GM18517 (cell line): ENCODE measurements around the gene ZNF512.
"Not testable (repeated sequence)": the region's sequence is repeated elsewhere in the genome, so short reads cannot be mapped to it uniquely, and the experiment has no call there.

Experiments used
- ATAC-seq: cut with Tn5 transposase; IDR thresholded peaks from one replicate; pipeline ENCODE4 v1.9.1; 2021; ENCODE audit warnings: mild to moderate bottlenecking, moderate library complexity; ENCODE audit not compliant: unreplicated experiment

Gene ZNF512

GRCh38 chr2:27582695-27583389, at the start of gene ZNF512:
Gene ZNF512, plus strand, starts transcription at chr2:27583042. Its CDS starts 71 bp downstream, at chr2:27583113.
- peak; percentile 91 for ATAC-seq

DNA sequence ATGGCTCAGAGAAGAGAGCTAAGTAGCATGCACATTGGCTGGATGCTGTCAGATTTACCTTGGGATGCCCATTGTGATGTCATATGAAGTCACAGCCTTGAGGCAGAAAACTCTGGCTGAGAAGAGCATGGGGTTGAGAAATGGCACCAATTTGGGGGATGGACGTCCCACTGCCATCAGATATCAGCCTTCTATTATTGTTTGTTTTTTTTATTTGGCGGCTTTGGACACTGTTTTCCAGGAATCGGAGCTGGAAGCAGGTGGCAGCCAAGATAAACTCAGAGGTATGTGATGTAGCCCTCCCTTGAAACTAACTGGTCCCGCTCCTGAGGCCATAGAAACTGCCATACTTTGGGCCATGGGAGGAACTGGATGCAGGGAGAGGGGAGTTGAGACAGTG, 45.6 kb upstream of the ZNF512 start:
- no peak for ATAC-seq

GRCh38 chr2:27538839-27539450, 43.9 kb upstream of the ZNF512 start:
- not testable (repeated sequence) for ATAC-seq

DNA sequence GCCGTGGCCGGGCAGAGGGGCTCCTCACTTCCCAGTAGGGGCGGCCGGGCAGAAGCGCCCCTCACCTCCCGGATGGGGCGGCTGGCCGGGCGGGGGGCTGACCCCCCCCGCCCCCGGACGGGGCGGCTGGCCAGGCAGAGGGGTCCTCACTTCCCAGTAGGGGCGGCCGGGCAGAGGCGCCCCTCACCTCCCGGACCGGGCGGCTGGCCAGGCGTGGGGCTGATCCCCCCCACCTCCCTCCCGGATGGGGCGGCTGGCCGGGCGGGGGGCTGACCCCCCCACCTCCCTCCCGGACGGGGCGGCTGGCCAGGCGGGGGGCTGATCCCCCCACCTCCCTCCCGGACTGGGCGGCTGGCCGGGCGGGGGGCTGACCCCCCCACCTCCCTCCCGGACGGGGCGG, 43.2 kb upstream of the ZNF512 start:
- not testable (repeated sequence) for ATAC-seq

GRCh38 chr2:27544143-27544821, 38.6 kb upstream of the ZNF512 start:
- no peak for ATAC-seq

GRCh38 chr2:27545348-27546141, 37.3 kb upstream of the ZNF512 start:
- ATAC-seq = no peak

- no peak for ATAC-seq
Measured at GRCh38 chr2:27549303-27549702, 33.5 kb upstream of the ZNF512 start.

DNA sequence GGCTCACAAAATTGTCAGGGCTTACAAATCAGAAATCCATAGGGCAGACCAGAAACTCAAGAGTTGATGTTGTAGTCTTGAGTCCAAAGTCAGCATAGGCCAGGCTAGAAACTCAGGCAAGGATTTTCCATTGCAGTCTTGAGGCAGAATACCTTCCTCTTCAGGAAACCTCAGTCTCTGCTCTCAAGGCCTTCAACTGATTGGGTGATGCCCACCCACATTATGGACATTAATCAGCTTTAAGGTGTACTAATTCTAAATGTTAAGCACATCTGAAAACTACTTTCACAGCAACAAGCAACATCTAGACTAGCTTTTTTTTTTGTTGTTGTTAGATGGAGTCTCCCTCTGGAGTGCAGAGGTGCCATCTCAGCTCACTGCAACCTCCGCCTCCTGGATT, 31.3 kb upstream of the ZNF512 start:
- no peak for ATAC-seq

- no peak for ATAC-seq
Measured at GRCh38 chr2:27552941-27553340, 29.9 kb upstream of the ZNF512 start.

GRCh38 chr2:27554451-27554850, 28.4 kb upstream of the ZNF512 start:
- not testable (repeated sequence) for ATAC-seq

DNA sequence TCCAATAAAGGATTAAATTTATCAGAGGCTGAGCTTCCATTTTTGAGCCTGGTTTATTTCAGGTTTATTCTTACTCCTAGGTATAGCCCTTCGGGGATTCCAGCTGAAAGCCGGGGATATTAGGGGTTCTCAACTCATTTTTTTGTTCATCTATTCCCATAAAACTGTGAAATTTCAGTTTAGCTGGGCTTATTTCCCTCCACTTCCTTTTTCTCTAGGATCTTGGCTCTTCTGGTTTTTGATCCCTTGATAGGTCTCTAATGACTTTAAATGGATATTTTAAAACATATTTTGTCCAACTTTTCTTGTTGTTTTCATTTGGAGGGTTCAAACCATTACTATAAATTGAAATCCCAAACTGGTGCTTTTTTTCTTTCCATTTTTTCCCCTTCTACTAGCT, 23.6 kb upstream of the ZNF512 start:
- ATAC-seq = no peak

- ATAC-seq = no peak
Measured at GRCh38 chr2:27561060-27561459, 21.8 kb upstream of the ZNF512 start.

DNA sequence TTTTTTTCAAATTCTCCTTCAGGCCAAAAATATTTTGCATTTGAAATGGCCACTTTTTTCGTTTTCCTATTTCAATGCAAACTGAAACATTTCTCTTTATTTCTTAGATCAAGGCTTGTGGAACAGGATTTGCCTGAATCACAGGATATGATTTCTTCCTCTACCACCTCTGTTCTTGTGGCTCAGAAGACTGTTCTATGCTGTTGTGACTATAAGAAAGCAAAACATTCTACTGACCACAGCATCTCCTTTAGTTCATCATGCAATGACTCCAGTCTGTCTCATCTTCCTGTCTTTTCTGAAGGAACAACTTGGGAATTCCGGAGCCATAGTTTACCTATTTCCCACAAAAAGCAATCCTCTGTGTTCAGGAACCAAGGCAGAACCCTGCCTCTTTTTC, 16.2 kb upstream of the ZNF512 start:
- no peak for ATAC-seq

DNA sequence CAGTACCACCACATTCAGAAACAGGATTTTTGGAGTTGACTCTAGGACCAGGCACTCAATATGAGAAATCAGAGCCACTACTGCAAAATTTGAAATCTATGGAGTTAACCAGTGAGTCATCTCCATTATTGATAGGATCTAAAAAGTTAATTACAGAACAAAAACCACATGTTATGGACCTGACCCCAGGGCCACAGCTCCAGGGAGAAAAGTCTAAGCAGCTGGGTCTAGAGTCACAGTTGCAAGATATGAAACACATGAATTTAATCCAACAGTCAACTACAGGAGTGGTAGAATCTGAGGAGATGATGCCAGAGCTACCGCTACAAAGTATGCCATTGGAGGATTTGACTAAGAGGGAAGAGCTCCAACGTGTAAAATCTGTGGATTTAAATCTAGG, 13.4 kb upstream of the ZNF512 start:
- ATAC-seq = no peak

GRCh38 chr2:27571197-27571596, 11.6 kb upstream of the ZNF512 start:
- no peak for ATAC-seq

DNA sequence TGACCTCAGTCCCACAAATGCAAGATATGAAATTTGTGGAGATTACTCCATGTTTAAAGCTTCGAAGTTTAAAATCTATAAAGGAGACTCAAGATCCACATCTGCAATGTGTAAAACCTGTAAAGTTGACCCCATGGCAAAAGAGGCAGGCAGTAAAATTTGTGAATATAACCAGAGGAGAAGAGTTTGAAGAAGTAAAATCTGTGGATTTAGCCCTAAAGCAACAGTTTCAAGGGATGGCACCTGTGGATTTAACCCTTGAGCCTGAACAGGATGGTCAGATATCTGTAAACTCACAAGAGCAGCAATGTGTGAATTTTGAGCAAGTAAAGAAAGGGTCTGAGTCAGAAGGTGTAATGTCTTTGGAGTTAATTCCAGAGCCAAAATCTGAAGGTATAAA, 11.2 kb upstream of the ZNF512 start:
- no peak for ATAC-seq

DNA sequence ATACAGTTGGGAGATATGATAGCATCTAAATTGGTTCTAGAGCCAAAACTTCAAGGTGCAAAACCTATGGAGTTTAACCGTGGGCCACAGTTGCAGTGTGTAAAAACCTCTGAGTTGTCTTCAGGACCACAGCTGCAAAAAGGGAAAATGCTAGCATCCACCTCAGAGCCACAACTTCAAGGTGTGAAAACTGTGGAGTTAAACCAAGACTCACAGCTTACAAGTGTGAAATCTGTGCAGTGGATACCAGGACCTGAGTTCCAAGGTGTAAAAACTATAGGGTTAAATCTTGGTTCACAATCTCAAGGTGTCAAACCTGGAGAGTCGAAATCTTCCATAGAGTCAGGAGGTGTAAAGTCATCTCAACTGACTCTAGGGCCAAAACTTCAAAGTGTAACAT, 10.4 kb upstream of the ZNF512 start:
- no peak for ATAC-seq

- ATAC-seq = no peak
Measured at GRCh38 chr2:27572998-27573429, 9.8 kb upstream of the ZNF512 start.

- no peak for ATAC-seq
Measured at GRCh38 chr2:27573452-27573851, 9.4 kb upstream of the ZNF512 start.

DNA sequence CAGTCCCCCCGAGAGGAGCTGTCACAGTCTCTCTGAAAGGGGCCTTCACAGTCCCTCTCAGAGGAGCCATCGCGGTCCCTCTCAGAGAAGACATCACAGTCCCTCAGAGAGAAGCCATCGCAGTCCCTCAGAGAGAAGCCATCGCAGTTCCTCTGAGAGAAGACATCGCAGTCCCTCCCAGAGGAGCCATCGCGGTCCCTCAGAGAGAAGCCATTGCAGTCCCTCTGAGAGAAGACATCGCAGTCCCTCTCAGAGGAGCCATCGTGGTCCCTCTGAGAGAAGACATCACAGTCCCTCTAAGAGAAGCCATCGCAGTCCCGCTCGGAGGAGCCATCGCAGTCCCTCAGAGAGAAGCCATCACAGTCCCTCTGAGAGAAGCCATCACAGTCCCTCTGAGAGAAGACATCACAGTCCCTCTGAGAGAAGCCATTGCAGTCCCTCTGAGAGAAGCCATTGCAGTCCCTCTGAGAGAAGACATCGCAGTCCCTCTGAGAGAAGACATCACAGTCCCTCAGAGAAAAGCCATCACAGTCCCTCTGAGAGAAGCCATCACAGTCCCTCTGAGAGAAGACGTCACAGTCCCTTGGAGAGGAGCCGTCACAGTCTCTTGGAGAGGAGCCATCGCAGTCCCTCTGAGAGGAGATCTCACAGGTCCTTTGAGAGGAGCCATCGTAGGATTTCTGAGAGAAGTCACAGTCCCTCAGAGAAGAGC, 1.3 kb upstream of the ZNF512 start:
- no peak for ATAC-seq
